HG03378 (cell line): Measurements from ENCODE around the gene IVL.

Experiments
- ATAC-seq: cut with Tn5 transposase; IDR thresholded peaks from one replicate; pipeline ENCODE4 v1.9.1; 2021; ENCODE audit warnings: mild to moderate bottlenecking, moderate library complexity; ENCODE audit not compliant: unreplicated experiment

IVL gene, protein sequence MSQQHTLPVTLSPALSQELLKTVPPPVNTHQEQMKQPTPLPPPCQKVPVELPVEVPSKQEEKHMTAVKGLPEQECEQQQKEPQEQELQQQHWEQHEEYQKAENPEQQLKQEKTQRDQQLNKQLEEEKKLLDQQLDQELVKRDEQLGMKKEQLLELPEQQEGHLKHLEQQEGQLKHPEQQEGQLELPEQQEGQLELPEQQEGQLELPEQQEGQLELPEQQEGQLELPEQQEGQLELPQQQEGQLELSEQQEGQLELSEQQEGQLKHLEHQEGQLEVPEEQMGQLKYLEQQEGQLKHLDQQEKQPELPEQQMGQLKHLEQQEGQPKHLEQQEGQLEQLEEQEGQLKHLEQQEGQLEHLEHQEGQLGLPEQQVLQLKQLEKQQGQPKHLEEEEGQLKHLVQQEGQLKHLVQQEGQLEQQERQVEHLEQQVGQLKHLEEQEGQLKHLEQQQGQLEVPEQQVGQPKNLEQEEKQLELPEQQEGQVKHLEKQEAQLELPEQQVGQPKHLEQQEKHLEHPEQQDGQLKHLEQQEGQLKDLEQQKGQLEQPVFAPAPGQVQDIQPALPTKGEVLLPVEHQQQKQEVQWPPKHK

GRCh38 chr1:152907686-152908601, at the start of gene IVL:
Gene IVL, plus strand, starts transcription at chr1:152908546. Its CDS starts 1,252 bp downstream, at chr1:152909798.
- no peak for ATAC-seq

DNA sequence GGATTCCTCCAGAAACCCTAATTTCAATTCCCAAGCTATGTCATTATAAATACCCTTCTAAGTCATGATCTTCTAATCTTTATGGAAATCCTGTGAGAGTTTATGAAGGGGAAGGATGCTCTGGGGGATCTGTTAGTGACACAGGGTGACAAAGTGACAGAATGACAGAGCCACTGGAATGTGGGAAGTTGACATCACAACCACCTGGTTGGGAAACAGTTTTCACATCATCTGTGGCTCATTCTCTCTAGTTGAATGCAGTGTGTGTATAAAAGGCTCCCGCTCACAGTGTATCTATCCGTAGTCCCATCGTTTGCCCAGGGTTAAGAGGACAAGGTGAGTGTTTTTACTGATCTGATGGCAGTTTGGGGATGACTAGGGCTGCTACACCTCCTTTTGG, 48.6 kb upstream of the IVL start, which contains the start of gene LCE7A:
Gene LCE7A, plus strand, starts transcription at position 301 of the 400 bp plus-strand sequence. CDS start 702 bp downstream, outside the sequence.
- no peak for ATAC-seq

DNA sequence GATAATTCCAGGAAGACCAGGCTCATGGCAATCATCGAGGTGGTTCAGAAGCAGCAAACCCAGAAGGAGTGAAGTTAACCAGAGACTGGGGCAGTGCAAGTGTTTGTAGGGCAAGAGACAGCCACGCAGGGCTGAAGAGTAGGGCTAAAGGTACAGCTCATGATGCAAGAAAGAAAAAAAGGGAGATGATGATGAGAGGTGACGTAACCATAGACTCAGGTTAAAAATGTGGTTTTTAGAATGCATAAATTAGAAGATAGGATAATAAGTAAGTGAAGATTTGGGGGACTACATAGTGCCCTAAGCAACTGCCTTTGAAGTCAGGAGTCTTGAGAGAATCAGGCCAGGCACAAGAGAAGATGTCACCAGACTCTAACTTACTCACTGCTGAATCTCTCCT, 48.2 kb upstream of the IVL start:
- no peak for ATAC-seq

DNA sequence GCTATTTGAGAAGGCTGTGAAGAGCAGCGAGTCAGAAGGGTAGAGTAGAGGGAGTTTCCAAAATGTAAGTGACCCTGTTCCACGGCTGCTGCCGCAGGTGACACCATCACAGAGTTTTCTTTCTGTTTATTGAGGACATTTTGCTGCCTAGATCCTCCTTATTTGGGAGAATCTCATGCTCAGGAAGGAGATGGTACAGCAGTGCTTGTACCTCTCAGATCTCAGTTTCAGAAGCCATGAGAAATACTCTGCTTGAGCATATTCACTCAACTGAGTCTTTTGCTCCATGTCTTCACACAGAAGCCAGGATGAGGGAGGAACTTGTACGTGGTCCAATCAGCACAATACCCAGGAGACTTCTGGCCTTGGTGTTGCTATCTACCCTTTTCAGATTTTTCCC, 47.0 kb upstream of the IVL start:
- ATAC-seq: no peak

GRCh38 chr1:152864443-152864842, 43.9 kb upstream of the IVL start:
- no peak for ATAC-seq

- ATAC-seq: no peak
Measured at GRCh38 chr1:152866321-152866720, 42.0 kb upstream of the IVL start.

DNA sequence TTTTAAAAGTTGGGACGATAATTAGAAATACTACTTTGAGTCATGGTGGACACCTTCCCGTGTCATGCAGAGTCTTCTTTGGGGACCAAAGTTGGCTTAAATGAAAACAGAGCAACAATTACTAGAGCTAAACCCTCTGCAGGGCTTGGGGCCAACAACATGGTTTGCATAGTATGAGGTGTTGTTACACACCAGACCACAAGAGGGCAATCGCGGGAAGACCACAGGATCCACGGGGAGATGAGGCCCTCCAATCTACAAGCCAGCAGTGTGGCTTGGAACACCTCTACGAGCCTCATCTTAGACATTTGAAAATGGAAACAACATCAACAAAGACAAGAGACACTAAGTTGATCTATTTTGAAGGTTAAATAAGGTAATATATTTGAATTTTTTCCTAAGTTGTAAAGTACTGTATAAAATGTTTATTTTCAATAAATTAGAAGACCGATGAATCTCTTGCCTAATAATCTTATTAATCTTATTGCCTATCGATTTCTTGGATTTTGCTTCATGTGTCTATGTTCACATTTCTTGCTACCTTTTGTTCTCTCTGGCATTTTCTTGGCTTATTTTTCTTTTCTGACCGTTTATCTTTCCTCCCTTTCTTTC, 38.4 kb upstream of the IVL start:
- no peak for ATAC-seq

- ATAC-seq: no peak
Measured at GRCh38 chr1:152870831-152871730, 37.3 kb upstream of the IVL start.

GRCh38 chr1:152871731-152872126, 36.6 kb upstream of the IVL start:
- no peak for ATAC-seq

DNA sequence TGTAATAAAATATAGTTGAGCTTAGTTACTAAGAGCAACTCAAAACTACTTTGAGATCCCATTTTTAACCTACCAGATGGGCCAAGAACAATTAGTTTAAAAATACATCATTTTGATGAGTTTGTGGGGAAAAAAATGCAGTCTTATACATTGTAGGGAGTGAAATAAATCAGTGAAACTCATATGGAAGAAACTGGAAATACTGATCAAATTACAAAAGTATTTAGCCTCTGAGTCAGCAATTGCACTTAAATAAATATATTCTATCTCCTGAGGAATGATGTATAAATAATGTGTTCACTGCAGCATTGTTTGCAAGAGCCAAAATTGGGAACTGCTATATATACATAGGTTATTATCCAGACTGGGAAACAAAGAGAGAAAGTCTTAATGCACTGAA, 34.9 kb upstream of the IVL start:
- no peak for ATAC-seq

- no peak for ATAC-seq
Measured at GRCh38 chr1:152876827-152877226, 31.5 kb upstream of the IVL start.

- no peak for ATAC-seq
Measured at GRCh38 chr1:152878042-152878441, 30.3 kb upstream of the IVL start, which contains the start of gene SMCP. Gene SMCP, plus strand, starts transcription at chr1:152878322. Its CDS starts 6,101 bp downstream, at chr1:152884423.

GRCh38 chr1:152879559-152880198, 28.7 kb upstream of the IVL start:
- no peak for ATAC-seq

DNA sequence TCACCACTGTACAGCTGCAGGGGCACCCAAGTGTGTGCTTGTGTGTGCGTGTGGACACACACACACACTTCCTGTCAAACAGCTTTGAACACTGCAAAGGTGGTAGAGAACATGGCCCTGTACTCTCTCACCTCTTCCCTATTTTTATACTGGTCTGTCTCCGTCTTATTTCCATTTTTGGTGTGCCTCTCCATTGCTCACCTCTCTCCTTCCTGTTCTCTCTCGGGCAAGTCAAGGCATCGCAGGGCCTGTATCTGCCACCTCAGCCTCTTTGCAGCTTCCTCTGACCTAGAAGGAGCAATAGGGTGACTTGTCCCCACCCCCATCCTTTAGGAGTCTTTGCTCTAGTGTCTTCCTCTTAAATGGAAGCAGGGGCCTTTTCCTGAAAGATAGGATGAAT, 28.0 kb upstream of the IVL start:
- no peak for ATAC-seq

DNA sequence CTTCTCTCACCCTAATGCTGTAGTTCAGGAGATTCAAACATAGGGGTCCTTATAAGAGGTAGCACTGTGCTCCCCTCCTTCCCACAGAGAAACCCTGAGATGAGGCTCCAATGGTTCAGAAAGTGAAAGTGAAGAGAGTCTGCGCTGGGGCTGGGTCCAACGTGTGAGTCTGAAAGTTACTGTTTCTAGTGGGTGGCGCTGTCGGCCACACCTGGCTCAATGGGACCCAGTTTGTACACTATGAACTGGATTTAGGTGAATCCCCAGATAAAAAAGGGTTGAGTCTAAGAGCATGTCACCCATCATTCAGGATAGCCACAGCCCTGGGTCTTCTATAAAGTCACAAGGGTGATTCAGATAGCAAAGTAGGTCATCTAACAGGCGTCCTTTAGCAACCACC, 27.4 kb upstream of the IVL start:
- ATAC-seq: no peak

- ATAC-seq: no peak
Measured at GRCh38 chr1:152884085-152884484, 24.3 kb upstream of the IVL start.

DNA sequence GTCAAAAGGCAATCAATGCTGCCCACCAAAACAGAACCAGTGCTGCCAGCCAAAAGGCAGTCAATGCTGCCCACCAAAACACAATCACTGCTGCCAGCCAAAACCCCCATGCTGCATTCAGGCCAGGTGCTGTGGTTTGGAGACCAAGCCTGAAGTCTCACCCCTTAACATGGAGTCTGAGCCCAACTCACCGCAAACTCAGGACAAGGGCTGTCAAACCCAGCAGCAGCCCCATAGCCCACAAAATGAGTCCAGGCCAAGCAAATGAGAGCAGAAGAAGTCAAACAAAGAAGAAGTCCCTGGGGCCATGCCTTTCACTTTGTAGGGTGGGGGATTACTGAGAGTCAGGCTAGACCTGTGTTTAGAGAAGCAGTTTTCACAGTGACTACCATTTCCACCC, 23.8 kb upstream of the IVL start:
- ATAC-seq: no peak

GRCh38 chr1:152884966-152885624, 23.3 kb upstream of the IVL start:
- no peak for ATAC-seq

DNA sequence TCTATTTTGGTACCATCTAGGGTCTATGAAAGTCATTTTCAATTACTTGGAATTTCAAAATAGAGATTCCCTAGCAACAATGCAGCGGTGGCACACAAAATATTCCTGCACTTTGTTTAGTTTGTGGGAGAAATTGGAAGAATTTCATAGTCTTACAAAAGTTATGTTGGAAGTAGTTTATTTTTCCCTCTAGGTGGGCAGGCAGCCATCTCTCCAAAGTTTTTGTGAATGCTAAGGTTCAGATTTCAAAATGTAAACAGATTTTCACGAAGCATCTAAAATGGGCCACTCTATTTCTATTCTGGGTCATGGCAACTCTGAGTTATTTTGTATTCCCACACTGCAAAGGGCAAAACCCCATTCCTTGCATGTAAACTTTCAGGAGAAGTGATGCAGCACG, 22.3 kb upstream of the IVL start:
- no peak for ATAC-seq
